ENCODE results near the gene ORAI2.

DNA sequence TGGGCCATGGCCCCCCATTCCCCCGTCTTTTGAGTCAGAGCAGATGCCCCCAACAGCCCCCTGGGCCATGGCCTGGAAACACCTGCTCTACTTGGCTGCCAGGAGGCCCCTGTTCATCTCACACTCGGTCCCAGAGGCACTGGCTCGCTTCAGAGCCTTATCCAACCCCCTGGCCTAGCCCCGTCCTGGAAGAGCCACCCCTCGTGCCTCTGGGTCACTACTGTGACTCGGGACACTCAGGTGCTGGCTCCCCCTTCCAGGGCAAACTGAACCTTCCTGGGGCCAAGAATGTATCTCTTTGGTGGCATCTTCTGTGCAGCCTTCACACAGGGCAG, 38.4 kb downstream of the ORAI2 start:
- TF ChIP-seq, protein P1, sequence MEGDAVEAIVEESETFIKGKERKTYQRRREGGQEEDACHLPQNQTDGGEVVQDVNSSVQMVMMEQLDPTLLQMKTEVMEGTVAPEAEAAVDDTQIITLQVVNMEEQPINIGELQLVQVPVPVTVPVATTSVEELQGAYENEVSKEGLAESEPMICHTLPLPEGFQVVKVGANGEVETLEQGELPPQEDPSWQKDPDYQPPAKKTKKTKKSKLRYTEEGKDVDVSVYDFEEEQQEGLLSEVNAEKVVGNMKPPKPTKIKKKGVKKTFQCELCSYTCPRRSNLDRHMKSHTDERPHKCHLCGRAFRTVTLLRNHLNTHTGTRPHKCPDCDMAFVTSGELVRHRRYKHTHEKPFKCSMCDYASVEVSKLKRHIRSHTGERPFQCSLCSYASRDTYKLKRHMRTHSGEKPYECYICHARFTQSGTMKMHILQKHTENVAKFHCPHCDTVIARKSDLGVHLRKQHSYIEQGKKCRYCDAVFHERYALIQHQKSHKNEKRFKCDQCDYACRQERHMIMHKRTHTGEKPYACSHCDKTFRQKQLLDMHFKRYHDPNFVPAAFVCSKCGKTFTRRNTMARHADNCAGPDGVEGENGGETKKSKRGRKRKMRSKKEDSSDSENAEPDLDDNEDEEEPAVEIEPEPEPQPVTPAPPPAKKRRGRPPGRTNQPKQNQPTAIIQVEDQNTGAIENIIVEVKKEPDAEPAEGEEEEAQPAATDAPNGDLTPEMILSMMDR (IDR thresholded peaks at IDR 0.05; ENCODE audit: extremely low read depth in 1 of 2, insufficient read depth in 1 of 2, low read depth in 1 of 2, low read length in 2 of 2) = no peak
- no peak for TF ChIP-seq EZH2 (IDR thresholded peaks at IDR 0.05; ENCODE audit: borderline replicate concordance, low read depth, low read length, severe bottlenecking)
- TF ChIP-seq POLR2AphosphoS5 (IDR thresholded peaks at IDR 0.05; ENCODE audit: insufficient read depth, low read depth, low read length) = no peak
- TF ChIP-seq POLR2A (IDR thresholded peaks at IDR 0.05; ENCODE audit: low read depth, low read length) = no peak
- TF ChIP-seq GATA2 (IDR thresholded peaks at IDR 0.05; ENCODE audit: insufficient read depth, insufficient read length, low read depth, low read length) = no peak
- TF ChIP-seq MYC (IDR thresholded peaks at IDR 0.05; ENCODE audit: low read depth, low read length) = no peak
- TF ChIP-seq, protein P2, sequence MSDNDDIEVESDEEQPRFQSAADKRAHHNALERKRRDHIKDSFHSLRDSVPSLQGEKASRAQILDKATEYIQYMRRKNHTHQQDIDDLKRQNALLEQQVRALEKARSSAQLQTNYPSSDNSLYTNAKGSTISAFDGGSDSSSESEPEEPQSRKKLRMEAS (IDR thresholded peaks at IDR 0.05; ENCODE audit: insufficient read depth, insufficient read length) = no peak
- no peak for TF ChIP-seq JUN (IDR thresholded peaks at IDR 0.05; ENCODE audit: borderline replicate concordance, insufficient read depth, insufficient read length, low read depth)

Measured in endothelial cell of umbilical vein (primary cell).